HUDEP-2 (cell line): ENCODE results near the gene MAP7.
"Not testable (repeated sequence)": the region's sequence is repeated elsewhere in the genome, so short reads cannot be mapped to it uniquely, and the experiment has no call there.

Source experiments
- DNase-seq, 76 experiments: peaks; one replicate each; lab custom pipeline; 2025; ENCODE audit not compliant: unreplicated experiment in 76 of 76; lab: John Stamatoyannopoulos, UW

MAP7 gene

GRCh38 chr6:136474241-136474640 lies 76.0 kb downstream of the MAP7 start:
- no peak for DNase-seq

- no peak for DNase-seq
Observed at GRCh38 chr6:136471922-136472321, 78.3 kb downstream of the MAP7 start.

GRCh38 chr6:136471372-136471771 lies 78.8 kb downstream of the MAP7 start:
- no peak for DNase-seq

- no peak for DNase-seq
Observed at GRCh38 chr6:136470044-136470443, 80.2 kb downstream of the MAP7 start.

- no peak for DNase-seq
Observed at GRCh38 chr6:136469154-136469553, 81.1 kb downstream of the MAP7 start.

GRCh38 chr6:136468711-136469110 lies 81.5 kb downstream of the MAP7 start:
- no peak for DNase-seq

GRCh38 chr6:136467186-136467585 lies 83.0 kb downstream of the MAP7 start:
- no peak for DNase-seq

GRCh38 chr6:136466777-136467176 lies 83.4 kb downstream of the MAP7 start:
- DNase-seq, result no peak

GRCh38 chr6:136465766-136466303 lies 84.4 kb downstream of the MAP7 start:
- DNase-seq, result no peak

- no peak for DNase-seq
Observed at GRCh38 chr6:136464874-136465273, 85.3 kb downstream of the MAP7 start.

- no peak for DNase-seq
Observed at GRCh38 chr6:136464148-136464547, 86.1 kb downstream of the MAP7 start.

GRCh38 chr6:136463743-136464142 lies 86.5 kb downstream of the MAP7 start:
- DNase-seq, result no peak

- DNase-seq, result no peak
Observed at GRCh38 chr6:136446579-136447187, 103.5 kb downstream of the MAP7 start.

- no peak for DNase-seq
Observed at GRCh38 chr6:136446145-136446544, 104.1 kb downstream of the MAP7 start.

- DNase-seq, result no peak
Observed at GRCh38 chr6:136445063-136445462, 105.2 kb downstream of the MAP7 start.

- DNase-seq, result no peak
Observed at GRCh38 chr6:136440203-136440602, 110.0 kb downstream of the MAP7 start.

GRCh38 chr6:136439514-136440190 lies 110.6 kb downstream of the MAP7 start:
- no peak for DNase-seq

- no peak for DNase-seq
Observed at GRCh38 chr6:136438441-136438840, 111.8 kb downstream of the MAP7 start.

GRCh38 chr6:136437246-136437645 lies 113.0 kb downstream of the MAP7 start:
- DNase-seq, result no peak

GRCh38 chr6:136435101-136435500 lies 115.1 kb downstream of the MAP7 start:
- DNase-seq, result no peak

- not testable (repeated sequence) for DNase-seq
Observed at GRCh38 chr6:136431306-136431705, 118.9 kb downstream of the MAP7 start.
